ENCODE results near the gene PSD2. TPM values are rescaled to one million over a fixed set of nuclear protein-coding genes. Genes with fewer than 3 reads are reported as not detected.

Gene PSD2
- under 1 TPM in 1 of 4 donors, not detected in 3; 0.10 TPM for total RNA-seq

- ATAC-seq (peak; percentile 59 to 64), DNase-seq (no peak)
- Histone ChIP-seq H3K27ac (no peak within 1 kb of the TSS), H3K4me1 (peaks cover 0 to 7% of the 10 kb centered on the region in 2 donors), H3K36me3 (no peaks in the 10 kb centered on the region), H3K9me3 (no peaks in the 10 kb centered on the region), H3K27me3 (peaks cover 20 to 28% (median 22%) of the 10 kb centered on the region in 3 donors), H3K4me3 (peak within 1 kb of the TSS; percentile 44 to 53 (median 49))
- TF ChIP-seq POLR2A (IDR thresholded peaks at IDR 0.05) (no peak), CTCF (IDR thresholded peaks at IDR 0.05 in 4 of 5, conservative IDR thresholded peaks at IDR 0.05 in 1 of 5) (no peak)
- intact Hi-C loops (cut with DNase I; ENCODE audit: low total_unique reads) (no loop called here), in situ Hi-C loops (cut with MboI; ENCODE audit: low sequenced_read_pairs in 4 of 4) (loop anchor here in 3 of 4 donors (10.0 to 25.0 kb wide), 3 partner anchors 169 to 567 kb away; partner anchors contain the start of gene SLC4A9 (in 1 of the 3))
Observed at GRCh38 chr5:139795074-139796001, at the start of gene PSD2. TSS of gene PSD2 (plus strand) at chr5:139795808. CDS start at chr5:139809441, 13,633 bp downstream.

GRCh38 chr5:139746691-139747582, 48.7 kb upstream of the PSD2 start:
- peaks cover 24 to 27% of the 10 kb centered on the region in 2 donors for H3K4me1 ChIP-seq
- intact Hi-C loops (cut with DNase I; ENCODE audit: low total_unique reads): loop anchor here (5.0 kb wide), 2 partner anchors 50 to 110 kb away; no protein-coding TSS in a partner anchor
- H3K9me3 ChIP-seq: no peaks in the 10 kb centered on the region
- H3K27ac ChIP-seq: peak overlapping the region in 1 of 4 donors; percentile 32
- in situ Hi-C loops (cut with MboI; ENCODE audit: low sequenced_read_pairs in 4 of 4): no loop called here
- TF ChIP-seq CTCF (IDR thresholded peaks at IDR 0.05 in 4 of 5, conservative IDR thresholded peaks at IDR 0.05 in 1 of 5): no peak
- TF ChIP-seq POLR2A (IDR thresholded peaks at IDR 0.05): no peak
- ATAC-seq (peak; percentile 13 to 19), DNase-seq (no peak)
- H3K4me3 ChIP-seq: peak overlapping the region; percentile 46 to 74 (median 60)
- H3K27me3 ChIP-seq: peaks cover 22 to 26% (median 23%) of the 10 kb centered on the region in 3 donors
- no peaks in the 10 kb centered on the region for H3K36me3 ChIP-seq

DNA sequence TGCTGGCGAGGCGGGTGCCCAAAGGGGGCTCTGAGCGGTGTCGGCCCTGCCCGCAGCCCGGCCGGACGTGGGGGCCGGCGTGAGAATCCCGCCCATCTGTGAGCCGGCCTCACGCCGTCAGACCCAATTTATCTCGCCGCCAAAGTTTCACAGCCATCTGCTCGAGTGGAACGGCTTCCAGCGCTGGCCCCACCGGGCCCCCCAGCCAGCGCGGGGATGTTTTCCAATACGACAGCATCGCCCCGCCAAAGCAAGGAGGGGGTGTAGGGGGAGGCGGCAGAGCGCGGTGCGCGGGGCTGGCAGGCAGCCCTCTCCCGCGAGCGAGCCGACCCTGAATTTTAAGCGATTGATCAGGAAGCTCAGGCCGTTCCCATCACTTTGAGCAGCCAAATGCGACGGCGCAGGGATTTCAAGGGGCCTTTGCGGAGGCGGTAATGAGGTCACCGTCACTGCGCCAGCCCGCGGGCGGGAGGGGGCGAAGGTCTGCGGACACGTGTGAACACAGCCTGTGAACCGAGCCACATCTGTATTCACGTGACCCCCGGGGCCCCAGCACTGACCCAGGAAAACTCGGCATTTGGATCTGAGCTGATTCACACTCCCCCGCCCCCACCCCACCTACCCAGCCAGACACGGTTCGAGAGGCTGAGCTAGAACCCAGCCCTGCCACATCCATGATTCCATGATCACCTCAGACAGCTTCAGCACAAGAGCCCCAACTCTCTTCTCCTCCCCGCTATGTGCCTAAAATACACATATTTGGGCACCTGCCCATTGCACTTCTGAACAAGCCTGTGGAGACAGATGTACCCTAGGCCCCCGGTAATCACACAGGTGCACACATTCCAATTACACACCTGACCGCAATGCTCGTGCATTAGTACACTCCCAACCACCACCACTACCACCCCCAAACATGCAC, 47.8 kb upstream of the PSD2 start:
- H3K27me3 ChIP-seq: peaks cover 22 to 27% (median 23%) of the 10 kb centered on the region in 3 donors
- intact Hi-C loops (cut with DNase I; ENCODE audit: low total_unique reads): loop anchor here (5.0 kb wide), 2 partner anchors 51 to 111 kb away; no protein-coding TSS in a partner anchor
- TF ChIP-seq CTCF (IDR thresholded peaks at IDR 0.05 in 4 of 5, conservative IDR thresholded peaks at IDR 0.05 in 1 of 5) (no peak), POLR2A (IDR thresholded peaks at IDR 0.05) (no peak)
- ATAC-seq (no peak), DNase-seq (no peak)
- in situ Hi-C loops (cut with MboI; ENCODE audit: low sequenced_read_pairs in 4 of 4): no loop called here
- H3K4me3 ChIP-seq: peak overlapping the region; percentile 46 to 74 (median 60)
- H3K27ac ChIP-seq: peak overlapping the region in 1 of 4 donors; percentile 32
- H3K4me1 ChIP-seq: peaks cover 24 to 27% of the 10 kb centered on the region in 2 donors
- no peaks in the 10 kb centered on the region for H3K9me3 ChIP-seq
- no peaks in the 10 kb centered on the region for H3K36me3 ChIP-seq

DNA sequence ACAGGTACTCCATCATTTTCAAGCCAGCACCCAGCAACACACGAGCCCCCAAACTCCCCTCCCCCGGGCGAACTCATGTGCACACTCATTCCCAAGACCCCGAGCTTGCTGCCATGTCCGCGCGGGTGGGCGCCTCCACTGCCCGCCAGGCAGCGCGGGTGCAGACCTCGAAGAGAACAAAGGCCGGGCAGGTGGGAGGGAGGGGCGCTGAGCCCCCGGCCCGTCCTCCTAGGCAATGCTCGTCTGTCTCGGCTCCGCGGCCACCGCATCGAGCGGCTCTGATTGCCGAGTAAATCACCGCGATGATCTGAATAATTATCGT, 47.1 kb upstream of the PSD2 start:
- Histone ChIP-seq H3K27me3 (peaks cover 22 to 31% (median 24%) of the 10 kb centered on the region in 3 donors), H3K9me3 (no peaks in the 10 kb centered on the region), H3K4me1 (peaks cover 24 to 27% of the 10 kb centered on the region in 2 donors), H3K36me3 (no peaks in the 10 kb centered on the region), H3K4me3 (no peak overlapping the region), H3K27ac (no peak overlapping the region)
- intact Hi-C loops (cut with DNase I; ENCODE audit: low total_unique reads): loop anchor here (5.0 kb wide), 2 partner anchors 51 to 111 kb away; no protein-coding TSS in a partner anchor
- in situ Hi-C loops (cut with MboI; ENCODE audit: low sequenced_read_pairs in 4 of 4): no loop called here
- DNase-seq (no peak), ATAC-seq (no peak)
- TF ChIP-seq POLR2A (IDR thresholded peaks at IDR 0.05): no peak
- no peak for TF ChIP-seq CTCF (IDR thresholded peaks at IDR 0.05 in 4 of 5, conservative IDR thresholded peaks at IDR 0.05 in 1 of 5)

All from gastrocnemius medialis (tissue), 4 donors.